NT2/D1 (cell line): ENCODE measurements around the gene OGA.

Source experiments
- SUZ12 ChIP-seq: IDR thresholded peaks from 2 replicates; pipeline ENCODE4 v1.6.1; 2011; ENCODE audit not compliant: insufficient read length, insufficient read depth; ENCODE audit errors: extremely low read depth
- YY1 ChIP-seq: IDR thresholded peaks from 2 replicates; pipeline ENCODE4 v1.6.1; 2011; ENCODE audit not compliant: insufficient read length, insufficient read depth
- ZNF274 ChIP-seq: IDR thresholded peaks from 2 replicates; pipeline ENCODE4 v1.6.1; 2011; ENCODE audit warnings: mild to moderate bottlenecking, low read depth, low read length

GRCh38 chr10:101775273-101776160 is 42.7 kb downstream of the OGA start, which contains the start of gene FGF8:
- TF ChIP-seq ZNF274 (no peak), YY1 (no peak), SUZ12 (peak; percentile 70)
